SU-DHL-6 (cell line): Measurements from ENCODE around the gene NTM.

Experiments
- H2AFZ ChIP-seq: fragments of 200-600 bp; sonication (generic); 2 replicates; pipeline ENCODE4 v1.6.1; 2014; ENCODE audit warnings: low read depth, mild to moderate bottlenecking, moderate library complexity, mixed read lengths, antibody characterized with exemption, low read length; ENCODE audit not compliant: severe bottlenecking
- H3F3A ChIP-seq: fragments of 200-600 bp; shearing (Covaris generic); 2 replicates; pipeline ENCODE4 v1.6.0; 2016; ENCODE audit warnings: antibody characterized with exemption, mild to moderate bottlenecking; ENCODE audit not compliant: insufficient read depth
- H3K27ac ChIP-seq: fragments of 200-600 bp; sonication (generic); 2 replicates; pipeline ENCODE4 v1.5.1; 2016; ENCODE audit warnings: low read depth, mild to moderate bottlenecking, low read length, moderate library complexity, mixed read lengths
- H3K27me3 ChIP-seq: fragments of 200-600 bp; sonication (generic), shearing (Covaris generic); 2 replicates; pipeline ENCODE4 v1.6.0; 2014; ENCODE audit warnings: mild to moderate bottlenecking, low read length
- H3K36me3 ChIP-seq: fragments of 200-600 bp; sonication (generic); 2 replicates; pipeline ENCODE4 v1.6.1; 2014; ENCODE audit warnings: mild to moderate bottlenecking, low read length, mixed read lengths
- H3K4me2 ChIP-seq: fragments of 300-600, 200-600 bp; shearing (Covaris generic), sonication (generic); 2 replicates; pipeline ENCODE4 v1.6.0; 2014; ENCODE audit warnings: low read length, low read depth, mild to moderate bottlenecking; ENCODE audit not compliant: poor library complexity, severe bottlenecking
- H3K4me3 ChIP-seq: fragments of 200-600 bp; sonication (generic); 2 replicates; pipeline ENCODE4 v1.5.1; 2014; ENCODE audit warnings: antibody characterized with exemption, low read length, mild to moderate bottlenecking, mixed read lengths; ENCODE audit not compliant: insufficient read depth, poor library complexity, severe bottlenecking
- H3K79me2 ChIP-seq: fragments of 200-600 bp; sonication (generic); 2 replicates; pipeline ENCODE4 v1.6.1; 2014; ENCODE audit warnings: mild to moderate bottlenecking, low read length, moderate library complexity; ENCODE audit not compliant: insufficient read depth
- H3K9ac ChIP-seq: fragments of 200-600 bp; sonication (generic); 2 replicates; pipeline ENCODE4 v1.7.0; 2014; ENCODE audit warnings: mild to moderate bottlenecking, low read length
- H3K9me2 ChIP-seq: fragments of 200-600 bp; sonication (generic); replicated peaks from 2 replicates; pipeline ENCODE4 v1.6.1; 2014; ENCODE audit warnings: low read length; ENCODE audit not compliant: insufficient read depth
- H3K9me3 ChIP-seq: fragments of 200-600 bp; sonication (generic); 2 replicates; pipeline ENCODE4 v1.6.1; 2014; ENCODE audit warnings: low read length, mixed read lengths; ENCODE audit not compliant: insufficient read depth
- H4K20me1 ChIP-seq: fragments of 200-600 bp; sonication (generic); 2 replicates; pipeline ENCODE4 v1.6.1; 2014; ENCODE audit warnings: low read depth, mild to moderate bottlenecking, antibody characterized with exemption, low read length, moderate library complexity, mixed read lengths
- EZH2phosphoT487 ChIP-seq: fragments of 200-600 bp; sonication (generic), shearing (Covaris generic); conservative IDR thresholded peaks from 2 replicates; pipeline ENCODE4 v1.6.1; 2018; ENCODE audit warnings: mild to moderate bottlenecking, antibody characterized with exemption, low read length, moderate library complexity, mixed read lengths
- TF ChIP-seq, protein P1 (sequence below): fragments of 200-600 bp; sonication (generic); IDR thresholded peaks from one replicate; pipeline ENCODE4 v1.5.1; 2017; ENCODE audit warnings: antibody characterized with exemption, mild to moderate bottlenecking, low read length, moderate library complexity; ENCODE audit not compliant: insufficient read depth, poor library complexity, severe bottlenecking

NTM gene

DNA sequence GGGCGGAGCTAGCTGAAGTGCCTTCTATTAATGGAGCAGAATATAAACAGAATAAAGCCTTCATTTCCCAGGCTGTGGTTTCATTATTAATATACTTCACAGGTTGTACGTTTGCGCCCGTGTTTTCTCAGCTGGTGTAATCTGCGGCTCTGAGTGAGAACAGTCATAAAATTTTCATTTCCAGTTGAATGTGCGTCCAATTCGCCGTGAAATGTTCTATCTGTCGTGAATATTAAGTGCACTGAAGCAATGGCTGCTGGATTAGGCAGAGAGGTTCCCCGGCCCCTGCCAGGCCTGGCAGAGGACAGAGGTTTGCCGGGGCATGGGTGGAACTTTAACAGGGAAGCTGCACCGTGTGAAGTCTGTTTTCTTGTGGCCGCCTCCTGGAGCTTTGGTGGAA lies 874.4 kb downstream of the NTM start:
- Histone ChIP-seq H3F3A (no peaks in the 10 kb centered on the region), H3K79me2 (no peaks in the 10 kb centered on the region), H4K20me1 (no peaks in the 10 kb centered on the region), H3K27ac (no peak overlapping the region), H3K4me3 (no peak overlapping the region), H3K36me3 (no peaks in the 10 kb centered on the region), H3K9me3 (no peaks in the 10 kb centered on the region), H3K9ac (no peak overlapping the region), H2AFZ (no peak overlapping the region), H3K27me3 (no peaks in the 10 kb centered on the region), H3K9me2 (no peaks in the 10 kb centered on the region), H3K4me2 (no peak overlapping the region)
- no peak for TF ChIP-seq EZH2phosphoT487
- TF ChIP-seq, protein P1, sequence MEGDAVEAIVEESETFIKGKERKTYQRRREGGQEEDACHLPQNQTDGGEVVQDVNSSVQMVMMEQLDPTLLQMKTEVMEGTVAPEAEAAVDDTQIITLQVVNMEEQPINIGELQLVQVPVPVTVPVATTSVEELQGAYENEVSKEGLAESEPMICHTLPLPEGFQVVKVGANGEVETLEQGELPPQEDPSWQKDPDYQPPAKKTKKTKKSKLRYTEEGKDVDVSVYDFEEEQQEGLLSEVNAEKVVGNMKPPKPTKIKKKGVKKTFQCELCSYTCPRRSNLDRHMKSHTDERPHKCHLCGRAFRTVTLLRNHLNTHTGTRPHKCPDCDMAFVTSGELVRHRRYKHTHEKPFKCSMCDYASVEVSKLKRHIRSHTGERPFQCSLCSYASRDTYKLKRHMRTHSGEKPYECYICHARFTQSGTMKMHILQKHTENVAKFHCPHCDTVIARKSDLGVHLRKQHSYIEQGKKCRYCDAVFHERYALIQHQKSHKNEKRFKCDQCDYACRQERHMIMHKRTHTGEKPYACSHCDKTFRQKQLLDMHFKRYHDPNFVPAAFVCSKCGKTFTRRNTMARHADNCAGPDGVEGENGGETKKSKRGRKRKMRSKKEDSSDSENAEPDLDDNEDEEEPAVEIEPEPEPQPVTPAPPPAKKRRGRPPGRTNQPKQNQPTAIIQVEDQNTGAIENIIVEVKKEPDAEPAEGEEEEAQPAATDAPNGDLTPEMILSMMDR = no peak

GRCh38 chr11:132245403-132246385 lies 875.3 kb downstream of the NTM start:
- H4K20me1 ChIP-seq = no peaks in the 10 kb centered on the region
- H3K9me3 ChIP-seq = no peaks in the 10 kb centered on the region
- H3K4me2 ChIP-seq = no peak overlapping the region
- no peak overlapping the region for H2AFZ ChIP-seq
- no peak overlapping the region for H3K9ac ChIP-seq
- H3F3A ChIP-seq = no peaks in the 10 kb centered on the region
- no peaks in the 10 kb centered on the region for H3K27me3 ChIP-seq
- H3K4me3 ChIP-seq = no peak overlapping the region
- TF ChIP-seq, protein P1 = no peak
- TF ChIP-seq EZH2phosphoT487 = no peak
- H3K27ac ChIP-seq = no peak overlapping the region
- H3K36me3 ChIP-seq = no peaks in the 10 kb centered on the region
- H3K9me2 ChIP-seq = no peaks in the 10 kb centered on the region
- H3K79me2 ChIP-seq = no peaks in the 10 kb centered on the region

GRCh38 chr11:132248580-132248979 lies 878.2 kb downstream of the NTM start:
- H3K36me3 ChIP-seq = no peaks in the 10 kb centered on the region

More at GRCh38 chr11:132248580-132248979, 878.2 kb downstream of the NTM start:
- Histone ChIP-seq H2AFZ (no peak overlapping the region), H3K4me2 (no peak overlapping the region), H3K4me3 (no peak overlapping the region), H3K27ac (no peak overlapping the region), H4K20me1 (no peaks in the 10 kb centered on the region), H3K9me2 (no peaks in the 10 kb centered on the region), H3F3A (no peaks in the 10 kb centered on the region), H3K79me2 (no peaks in the 10 kb centered on the region), H3K27me3 (no peaks in the 10 kb centered on the region), H3K9me3 (no peaks in the 10 kb centered on the region), H3K9ac (no peak overlapping the region)
- TF ChIP-seq, protein P1 = no peak
- no peak for TF ChIP-seq EZH2phosphoT487
